Smooth muscle cell (in vitro differentiated cells): ENCODE measurements around the gene AIRE. TPM values are rescaled to one million over a fixed set of nuclear protein-coding genes. Genes with fewer than 3 reads are reported as not detected.

Source experiments
- DNase-seq: peaks from one replicate; lab custom pipeline; 2025; ENCODE audit not compliant: unreplicated experiment; lab: John Stamatoyannopoulos, UW
- H2AFZ ChIP-seq: fragments of 200-600 bp; sonication (generic); 2 replicates; pipeline ENCODE4 v1.6.0; 2016; ENCODE audit warnings: antibody characterized with exemption, low read depth, mild to moderate bottlenecking
- H3F3A ChIP-seq: fragments of 200-600 bp; sonication (generic); 2 replicates; pipeline ENCODE4 v1.6.0; 2017; ENCODE audit warnings: antibody characterized with exemption, low read depth
- H3K27ac ChIP-seq: fragments of 200-600 bp; sonication (generic); 2 replicates; pipeline ENCODE4 v1.5.1; 2016; ENCODE audit warnings: low read depth, mild to moderate bottlenecking
- H3K27me3 ChIP-seq: fragments of 200-600 bp; sonication (generic); 2 replicates; pipeline ENCODE4 v1.6.1; 2016; ENCODE audit warnings: low read depth, mild to moderate bottlenecking
- H3K36me3 ChIP-seq: fragments of 200-600 bp; sonication (generic); 2 replicates; pipeline ENCODE4 v1.5.1; 2016; ENCODE audit warnings: low read depth
- H3K4me1 ChIP-seq: fragments of 200-600 bp; sonication (generic); 2 replicates; pipeline ENCODE4 v1.5.1; 2016; ENCODE audit warnings: low read depth
- H3K4me2 ChIP-seq: fragments of 200-600 bp; sonication (generic); 2 replicates; pipeline ENCODE4 v1.6.0; 2016; ENCODE audit warnings: mild to moderate bottlenecking
- H3K4me3 ChIP-seq: fragments of 200-600 bp; sonication (generic); 2 replicates; pipeline ENCODE4 v1.5.1; 2016; ENCODE audit warnings: mild to moderate bottlenecking
- H3K79me2 ChIP-seq: fragments of 200-600 bp; sonication (generic); 2 replicates; pipeline ENCODE4 v1.6.0; 2016; ENCODE audit warnings: low read depth, mild to moderate bottlenecking
- H3K9ac ChIP-seq: fragments of 200-600 bp; sonication (generic); 2 replicates; pipeline ENCODE4 v1.6.0; 2016; ENCODE audit warnings: low read depth
- H3K9me3 ChIP-seq: fragments of 200-600 bp; sonication (generic); replicated peaks from 2 replicates; pipeline ENCODE4 v1.5.1; 2016; ENCODE audit warnings: low read depth
- H4K20me1 ChIP-seq: fragments of 200-600 bp; sonication (generic); 2 replicates; pipeline ENCODE4 v1.6.0; 2016; ENCODE audit warnings: low read depth
- WGBS: methylation state at CpG from one replicate; pipeline ENCODE4 v1.1.7; 2016; ENCODE audit warnings: low lambda C conversion rate; 5-methylcytosine and 5-hydroxymethylcytosine counted together
- polyA plus RNA-seq: library from polyadenylated mRNA; unstranded; fragments of >200 nt; fragmentation: Nextera tagmentation; extraction: Ambion mirVana; gene quantifications from 2 replicates; pipeline ENCODE4 v1.2.1, GENCODE V29; 2016
- total RNA-seq: library from RNA; depleted of rRNA; stranded (reverse); fragments of >200 nt; gene quantifications from 2 replicates; pipeline ENCODE4 v1.2.3, GENCODE V29; 2014
- TF ChIP-seq, protein P1 (sequence below): fragments of 200-600 bp; sonication (generic); IDR thresholded peaks from 2 replicates; pipeline ENCODE4 v1.5.1; 2017; ENCODE audit warnings: borderline replicate concordance, mild to moderate bottlenecking, antibody characterized with exemption; ENCODE audit not compliant: insufficient read depth, poor library complexity, severe bottlenecking

The AIRE gene
- total and polyA plus RNA-seq, 2 experiments from 2014 or later = 0.27 to 1.1 TPM

DNA sequence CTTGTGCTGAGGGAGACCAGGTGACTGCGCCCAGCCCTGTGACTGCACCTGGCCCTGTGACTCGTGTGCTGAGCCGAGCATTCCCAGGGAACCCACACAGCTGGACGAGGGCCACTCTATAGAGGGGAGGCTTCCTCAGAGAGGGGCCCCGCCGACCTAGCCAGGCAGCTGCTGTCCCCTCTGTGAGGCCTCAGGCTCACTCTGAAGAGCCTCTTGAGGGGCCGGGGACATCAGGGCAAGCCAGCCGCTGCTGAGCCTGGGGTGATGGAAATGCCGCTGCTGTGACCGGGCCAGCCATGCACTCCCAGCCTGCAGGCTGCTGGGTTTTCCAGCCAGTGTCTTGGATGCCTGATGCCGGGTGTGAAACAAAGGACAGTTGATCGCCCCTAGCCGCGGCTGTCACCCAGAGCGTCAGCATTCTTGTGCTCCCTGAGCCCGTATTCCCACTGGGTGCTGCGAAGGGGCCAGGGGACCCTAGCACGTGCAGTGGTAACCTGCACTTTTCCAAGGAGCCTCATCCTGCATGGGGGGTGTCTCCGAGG is 31.6 kb downstream of the AIRE start:
- H3K27ac ChIP-seq = no peak overlapping the region
- DNase-seq = no peak
- H3K4me1 ChIP-seq = no peaks in the 10 kb centered on the region
- H3K9me3 ChIP-seq = no peaks in the 10 kb centered on the region
- H3K36me3 ChIP-seq = no peaks in the 10 kb centered on the region
- H3K9ac ChIP-seq = no peak overlapping the region
- TF ChIP-seq, protein P1, sequence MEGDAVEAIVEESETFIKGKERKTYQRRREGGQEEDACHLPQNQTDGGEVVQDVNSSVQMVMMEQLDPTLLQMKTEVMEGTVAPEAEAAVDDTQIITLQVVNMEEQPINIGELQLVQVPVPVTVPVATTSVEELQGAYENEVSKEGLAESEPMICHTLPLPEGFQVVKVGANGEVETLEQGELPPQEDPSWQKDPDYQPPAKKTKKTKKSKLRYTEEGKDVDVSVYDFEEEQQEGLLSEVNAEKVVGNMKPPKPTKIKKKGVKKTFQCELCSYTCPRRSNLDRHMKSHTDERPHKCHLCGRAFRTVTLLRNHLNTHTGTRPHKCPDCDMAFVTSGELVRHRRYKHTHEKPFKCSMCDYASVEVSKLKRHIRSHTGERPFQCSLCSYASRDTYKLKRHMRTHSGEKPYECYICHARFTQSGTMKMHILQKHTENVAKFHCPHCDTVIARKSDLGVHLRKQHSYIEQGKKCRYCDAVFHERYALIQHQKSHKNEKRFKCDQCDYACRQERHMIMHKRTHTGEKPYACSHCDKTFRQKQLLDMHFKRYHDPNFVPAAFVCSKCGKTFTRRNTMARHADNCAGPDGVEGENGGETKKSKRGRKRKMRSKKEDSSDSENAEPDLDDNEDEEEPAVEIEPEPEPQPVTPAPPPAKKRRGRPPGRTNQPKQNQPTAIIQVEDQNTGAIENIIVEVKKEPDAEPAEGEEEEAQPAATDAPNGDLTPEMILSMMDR = no peak
- H3F3A ChIP-seq = no peaks in the 10 kb centered on the region
- no peak overlapping the region for H2AFZ ChIP-seq
- no peak overlapping the region for H3K4me2 ChIP-seq
- no peaks in the 10 kb centered on the region for H3K27me3 ChIP-seq
- H3K4me3 ChIP-seq = no peak overlapping the region
- no peaks in the 10 kb centered on the region for H4K20me1 ChIP-seq
- WGBS = 95% methylated on average over 19 of the region's 19 CpGs
- H3K79me2 ChIP-seq = no peaks in the 10 kb centered on the region

DNA sequence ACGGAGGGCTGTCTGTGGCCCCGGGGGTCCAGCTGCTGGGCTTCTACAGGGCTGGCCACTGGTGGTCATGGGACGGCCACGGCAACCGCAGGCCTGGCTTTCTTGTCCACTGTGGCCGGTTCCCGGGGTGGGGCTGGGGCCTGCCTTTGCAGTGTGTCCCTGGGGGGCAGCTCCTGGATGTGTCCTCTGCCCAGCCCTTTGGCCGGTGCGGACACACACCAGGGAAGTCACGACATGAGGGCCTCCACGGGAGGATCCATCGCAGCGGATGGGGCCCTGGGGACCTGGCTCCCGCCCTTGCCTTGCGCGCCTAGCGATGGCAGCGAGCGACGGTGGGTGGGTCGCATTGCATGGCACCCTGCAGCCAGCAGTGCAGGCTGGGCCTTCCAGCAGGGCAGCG is 32.2 kb downstream of the AIRE start:
- TF ChIP-seq, protein P1 = no peak
- no peaks in the 10 kb centered on the region for H3K9me3 ChIP-seq
- H3K36me3 ChIP-seq = no peaks in the 10 kb centered on the region
- H3K4me3 ChIP-seq = no peak overlapping the region
- no peak overlapping the region for H3K9ac ChIP-seq
- H4K20me1 ChIP-seq = no peaks in the 10 kb centered on the region
- 99% methylated on average over 19 of the region's 22 CpGs for WGBS
- no peak overlapping the region for H2AFZ ChIP-seq
- no peaks in the 10 kb centered on the region for H3K79me2 ChIP-seq
- H3K27ac ChIP-seq = no peak overlapping the region
- no peaks in the 10 kb centered on the region for H3K27me3 ChIP-seq
- no peak overlapping the region for H3K4me2 ChIP-seq
- DNase-seq = no peak
- no peaks in the 10 kb centered on the region for H3K4me1 ChIP-seq
- no peaks in the 10 kb centered on the region for H3F3A ChIP-seq

DNA sequence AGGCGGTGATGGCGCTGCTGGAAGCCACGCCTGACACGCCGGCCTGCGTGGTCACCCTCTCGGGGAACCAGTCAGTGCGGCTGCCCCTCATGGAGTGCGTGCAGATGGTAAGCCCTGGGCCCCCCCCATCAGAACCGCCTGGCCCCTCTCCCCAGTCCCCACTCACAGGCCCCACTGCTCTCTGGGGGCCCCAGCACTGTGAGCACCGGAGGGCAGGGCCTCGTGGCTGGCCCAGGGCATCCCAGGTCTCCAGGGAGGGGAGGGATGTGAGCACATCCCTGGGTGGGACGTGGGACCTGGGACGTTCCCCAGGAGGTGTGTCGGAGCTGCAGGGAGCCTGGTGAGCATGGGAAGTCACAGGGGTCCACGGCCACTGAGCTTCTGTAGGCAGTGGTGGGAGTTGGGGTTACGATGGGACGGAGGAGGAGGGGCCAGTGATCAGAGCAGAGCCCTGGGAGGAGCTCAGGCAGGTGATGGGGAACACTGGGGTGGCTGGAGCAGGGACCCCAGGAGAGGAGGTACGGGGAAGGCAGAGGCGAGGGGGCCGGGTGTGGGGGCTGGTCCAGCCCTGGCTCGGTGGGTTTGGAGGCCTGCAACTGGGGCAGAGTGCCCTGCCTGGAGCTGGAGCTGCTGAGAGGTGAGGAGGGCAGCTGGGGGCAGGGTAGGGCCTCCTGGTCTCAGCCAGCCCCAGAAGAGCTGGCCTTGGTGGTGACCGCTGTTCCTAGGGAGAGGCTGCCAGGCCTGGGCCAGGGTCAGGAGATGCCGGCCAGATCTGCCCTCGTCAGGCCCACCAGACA is 33.0 kb downstream of the AIRE start:
- TF ChIP-seq, protein P1 = no peak
- H3K4me3 ChIP-seq = no peak overlapping the region
- no peaks in the 10 kb centered on the region for H3K4me1 ChIP-seq
- no peaks in the 10 kb centered on the region for H3K27me3 ChIP-seq
- H3K9me3 ChIP-seq = no peaks in the 10 kb centered on the region
- no peaks in the 10 kb centered on the region for H3K79me2 ChIP-seq
- no peak for DNase-seq
- no peaks in the 10 kb centered on the region for H3K36me3 ChIP-seq
- H2AFZ ChIP-seq = no peak overlapping the region
- no peak overlapping the region for H3K9ac ChIP-seq
- H3K4me2 ChIP-seq = no peak overlapping the region
- H3F3A ChIP-seq = no peaks in the 10 kb centered on the region
- H3K27ac ChIP-seq = no peak overlapping the region
- H4K20me1 ChIP-seq = no peaks in the 10 kb centered on the region
- 96% methylated on average over 14 of the region's 25 CpGs for WGBS
